ENCODE data around the gene ARHGAP15.

The ARHGAP15 gene

DNA sequence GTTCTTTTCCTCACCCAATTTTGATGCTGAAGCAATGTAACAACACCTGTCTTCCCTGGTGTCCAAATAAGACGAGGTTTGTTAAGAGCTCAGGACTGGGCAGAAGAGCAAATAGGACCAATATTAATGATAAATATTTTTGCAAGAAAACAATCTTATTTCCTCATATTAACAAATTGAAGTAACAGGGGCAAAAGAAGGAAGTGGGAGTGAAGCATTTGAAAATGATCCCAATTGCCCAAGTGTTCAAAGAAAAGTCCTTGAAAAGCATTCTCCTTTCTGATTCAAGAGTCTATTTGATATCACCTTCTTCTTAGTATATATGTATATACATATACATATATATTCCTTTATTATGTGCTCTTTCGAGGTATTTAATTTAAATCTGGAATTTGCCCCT, 418.8 kb downstream of the ARHGAP15 start:
- DNase-seq = no peak

DNA sequence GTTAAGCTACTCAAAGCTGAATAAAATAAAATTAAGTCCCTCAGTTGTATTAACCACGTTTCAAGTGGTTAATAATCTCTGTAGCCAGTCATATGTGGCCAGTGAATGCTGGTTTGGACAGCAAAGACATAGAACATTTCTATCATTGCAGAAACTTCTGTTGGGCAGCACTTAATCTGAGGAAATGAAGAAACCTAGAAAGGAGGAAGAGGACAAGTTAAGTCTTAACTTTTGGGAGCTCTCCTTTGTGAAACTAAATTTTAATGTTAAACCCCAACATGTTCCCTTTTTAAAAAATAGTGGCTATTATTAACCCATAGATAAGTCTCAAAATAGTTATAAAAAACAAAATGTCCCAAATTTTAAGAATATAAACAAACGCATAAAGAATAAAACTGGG, 421.3 kb downstream of the ARHGAP15 start:
- DNase-seq = no peak

DNA sequence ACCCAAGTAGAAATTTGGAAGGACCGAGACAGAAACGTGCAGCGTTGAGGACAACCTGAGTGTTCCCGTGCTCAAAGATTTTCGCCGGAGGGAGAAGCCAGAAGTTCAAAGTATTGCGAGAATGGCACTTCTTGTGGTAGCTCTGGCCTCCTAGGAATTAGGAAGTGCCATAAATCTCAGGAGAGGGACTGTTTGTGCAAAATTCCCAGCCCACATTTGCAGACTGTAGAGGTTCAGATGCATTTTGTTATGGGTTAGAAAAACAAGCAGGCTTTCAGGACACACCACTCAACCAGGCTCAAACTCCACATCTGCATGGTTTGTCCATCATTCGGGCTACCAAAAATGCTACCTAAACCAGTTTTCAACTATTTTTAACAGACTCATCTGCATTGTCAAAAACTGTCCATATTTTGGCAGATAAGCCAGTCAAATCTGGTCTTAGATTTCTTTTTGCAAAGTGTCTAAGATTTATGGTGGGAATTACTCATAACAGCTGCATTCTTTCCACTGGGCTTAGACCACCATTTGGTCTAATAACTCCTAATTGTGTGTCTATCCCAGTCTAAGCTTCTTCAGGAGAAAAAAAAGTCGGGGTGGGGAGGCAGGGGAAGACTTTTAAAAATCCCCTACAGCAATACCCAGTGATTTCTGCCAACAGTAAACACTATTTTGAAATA, 422.9 kb downstream of the ARHGAP15 start:
- DNase-seq = no peak

DNA sequence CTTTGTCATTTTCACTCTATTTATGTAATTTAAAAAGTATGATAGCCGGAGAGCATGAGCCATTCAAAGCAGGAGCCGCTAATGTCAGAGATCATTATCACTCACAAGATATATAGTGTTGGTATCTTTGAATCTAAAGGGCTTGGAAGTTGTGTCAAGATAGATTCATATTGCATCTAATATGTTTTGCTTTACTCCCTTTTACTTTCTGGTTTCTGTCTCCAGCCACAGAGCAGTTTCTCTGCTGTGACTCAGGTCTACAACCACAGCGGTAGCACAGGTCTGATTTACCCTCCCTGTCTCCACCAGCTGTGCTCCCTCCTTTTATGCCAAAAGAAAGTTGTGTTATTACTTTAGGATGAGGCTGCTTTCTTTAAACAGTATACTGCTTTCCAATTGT, 424.0 kb downstream of the ARHGAP15 start:
- DNase-seq = no peak

DNA sequence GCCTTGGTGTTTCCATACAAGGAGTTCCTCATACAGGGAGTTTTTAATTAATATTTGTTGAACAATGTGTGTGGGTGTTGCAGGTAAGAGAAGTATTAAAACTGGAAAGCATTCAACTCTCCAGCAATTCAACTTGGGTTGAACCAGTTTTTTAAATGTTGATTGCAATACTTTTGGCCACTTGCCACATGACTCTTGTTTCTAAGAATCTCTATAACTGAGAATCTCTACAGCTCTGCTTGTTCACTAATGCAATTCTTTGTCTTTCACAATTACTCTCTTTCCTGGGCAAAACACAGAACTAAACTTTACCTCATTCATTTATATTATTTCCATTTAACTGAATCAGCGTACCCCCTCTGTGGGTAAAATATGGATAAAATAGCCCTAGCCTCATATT, 429.4 kb downstream of the ARHGAP15 start:
- no peak for DNase-seq

DNA sequence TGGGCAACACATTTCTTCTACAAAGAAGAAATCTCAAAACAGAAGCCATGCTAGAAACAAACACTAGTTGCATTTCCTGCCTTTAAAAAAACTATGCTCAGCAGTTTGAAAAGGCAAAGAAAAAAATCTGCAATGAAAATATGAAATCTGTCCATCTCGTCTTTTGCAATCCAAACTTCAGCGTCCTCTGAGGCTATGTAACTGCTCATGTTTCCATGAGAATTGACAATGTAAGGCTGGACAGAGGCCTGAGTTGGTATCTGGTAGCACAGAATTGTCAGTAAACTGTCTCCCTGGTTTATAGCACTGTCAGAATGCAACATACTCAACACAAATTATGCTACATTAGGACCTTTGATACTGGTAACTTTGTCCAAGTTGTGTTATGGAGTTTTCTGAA, 429.9 kb downstream of the ARHGAP15 start:
- DNase-seq = no peak

DNA sequence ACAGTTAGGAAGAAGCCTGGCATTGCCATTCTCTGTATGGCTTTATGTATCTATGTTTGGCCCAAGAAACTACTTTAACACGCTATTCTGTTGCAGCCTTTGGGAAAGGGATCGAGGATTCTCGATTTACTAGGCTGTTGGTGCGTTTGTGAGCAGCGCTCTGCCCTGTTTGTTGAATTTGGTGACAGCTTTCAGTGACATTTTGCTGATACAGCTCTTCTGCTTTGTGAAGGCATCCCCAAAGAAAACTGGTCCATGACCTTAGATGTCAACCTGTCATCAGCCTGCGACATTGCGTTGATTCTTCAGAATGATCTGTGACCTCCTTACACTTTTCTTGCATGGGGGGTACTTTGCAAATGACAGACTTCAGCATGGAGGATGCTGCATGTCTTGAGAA, 431.5 kb downstream of the ARHGAP15 start:
- DNase-seq = no peak

DNA sequence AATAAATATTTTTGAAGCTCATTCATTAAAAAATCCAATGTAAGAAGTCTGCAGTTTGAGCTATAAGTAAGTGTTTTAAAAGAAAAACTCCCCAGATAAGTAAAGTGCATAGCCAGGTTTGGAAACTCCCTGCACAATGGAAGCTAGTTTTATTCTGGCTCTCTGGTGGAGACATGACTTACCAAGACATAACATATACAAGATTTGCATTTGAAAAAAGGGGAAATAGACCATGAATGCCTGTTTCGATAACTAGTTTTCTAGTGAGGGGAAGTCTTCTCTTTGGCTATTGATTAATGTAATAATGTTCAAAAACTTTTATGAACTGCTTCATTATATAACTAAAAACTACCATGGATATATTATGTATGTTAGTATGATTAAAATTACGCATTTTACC, 435.2 kb downstream of the ARHGAP15 start:
- no peak for DNase-seq

DNA sequence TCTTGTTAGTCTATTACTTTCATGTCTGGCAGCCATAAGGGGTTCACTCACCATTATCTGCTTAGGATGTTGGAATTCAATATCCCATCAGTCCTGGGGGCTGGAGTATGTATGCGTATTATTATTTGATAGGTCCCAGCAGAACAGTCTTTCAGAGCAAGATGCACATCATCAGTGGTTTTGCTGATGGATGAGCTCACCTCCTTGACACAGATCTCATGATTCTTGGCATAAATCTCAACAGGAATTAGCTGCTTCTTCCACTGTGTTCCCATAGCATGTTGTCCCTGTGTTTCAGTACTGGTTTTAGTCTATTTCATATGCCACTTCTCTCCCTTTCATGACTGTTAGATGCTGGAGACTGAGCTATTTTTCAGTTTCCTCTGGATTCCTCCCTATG, 442.5 kb downstream of the ARHGAP15 start:
- no peak for DNase-seq

DNA sequence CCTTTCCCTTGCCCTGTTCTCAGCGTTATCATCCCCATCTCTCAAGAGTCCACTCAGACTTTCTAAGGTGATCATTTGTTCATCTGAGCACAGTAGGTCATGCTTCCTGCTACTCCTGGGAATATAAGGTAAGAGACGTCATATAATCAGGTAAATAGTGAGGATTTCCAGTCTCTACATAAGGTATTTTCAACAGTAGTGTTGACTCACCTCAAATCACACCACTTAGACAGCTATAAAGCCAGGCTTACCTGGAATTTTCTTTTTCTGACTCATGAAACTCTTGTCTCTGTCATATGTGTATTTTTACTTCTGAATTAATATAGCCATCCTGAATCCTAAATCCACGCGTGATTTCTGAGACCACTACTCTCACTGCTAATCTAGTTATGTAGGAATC, 443.2 kb downstream of the ARHGAP15 start:
- DNase-seq = no peak

DNA sequence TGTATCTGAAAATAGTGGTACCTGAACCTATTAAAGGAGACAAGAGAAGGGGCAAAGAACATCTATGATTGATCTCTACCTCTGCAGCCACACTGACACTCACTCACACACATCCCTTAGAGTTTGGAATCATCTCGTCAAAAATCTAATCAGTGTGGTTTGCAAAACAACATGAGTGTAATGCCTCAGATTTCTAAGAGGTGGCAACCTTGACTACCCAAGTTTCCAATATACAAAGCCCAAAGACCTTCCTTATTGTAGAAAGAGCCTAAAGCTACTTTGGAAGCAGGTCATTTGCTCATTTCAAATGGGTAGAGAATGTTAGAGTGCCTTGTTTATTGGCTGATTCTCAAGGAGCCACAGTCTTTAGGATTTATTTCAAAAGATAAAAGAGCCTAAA, 444.9 kb downstream of the ARHGAP15 start:
- no peak for DNase-seq

DNA sequence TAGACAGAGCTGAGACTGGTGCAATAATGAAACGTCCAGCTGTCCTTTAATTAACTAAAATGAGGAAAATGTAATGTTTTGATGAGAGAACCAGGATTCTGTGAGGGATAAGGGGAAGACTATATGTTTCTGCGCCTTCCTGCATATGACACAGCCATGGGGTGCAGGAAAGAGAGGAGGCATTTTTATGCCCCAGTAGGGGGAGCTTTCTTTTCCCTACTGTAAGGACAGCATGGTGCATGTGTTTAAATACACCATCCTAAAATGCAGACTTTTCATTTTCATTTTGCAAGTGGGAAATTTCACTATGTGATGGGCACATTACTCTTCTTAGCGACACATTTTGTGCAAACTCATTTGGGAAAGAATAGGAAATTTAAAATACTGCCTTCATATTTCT, 446.1 kb downstream of the ARHGAP15 start:
- no peak for DNase-seq

DNA sequence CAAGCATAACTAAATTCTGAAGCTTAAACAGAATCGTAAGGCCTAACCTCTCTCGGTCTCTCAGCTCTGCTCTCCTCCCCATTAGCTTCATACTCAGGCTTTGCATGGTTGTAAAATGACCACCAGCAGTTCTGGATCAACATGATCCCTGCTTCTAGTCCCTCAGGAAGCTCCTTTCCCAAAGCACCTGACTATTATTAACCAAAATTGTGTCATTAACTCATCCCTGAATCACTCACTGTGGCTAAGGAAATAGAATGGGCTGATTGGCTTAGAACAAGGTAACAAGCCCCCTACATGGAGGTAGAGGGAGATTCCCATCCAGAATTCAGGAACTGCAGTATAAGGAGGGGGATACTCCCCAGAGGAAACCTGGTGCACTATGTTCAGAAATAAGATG, 448.3 kb downstream of the ARHGAP15 start:
- DNase-seq = no peak

DNA sequence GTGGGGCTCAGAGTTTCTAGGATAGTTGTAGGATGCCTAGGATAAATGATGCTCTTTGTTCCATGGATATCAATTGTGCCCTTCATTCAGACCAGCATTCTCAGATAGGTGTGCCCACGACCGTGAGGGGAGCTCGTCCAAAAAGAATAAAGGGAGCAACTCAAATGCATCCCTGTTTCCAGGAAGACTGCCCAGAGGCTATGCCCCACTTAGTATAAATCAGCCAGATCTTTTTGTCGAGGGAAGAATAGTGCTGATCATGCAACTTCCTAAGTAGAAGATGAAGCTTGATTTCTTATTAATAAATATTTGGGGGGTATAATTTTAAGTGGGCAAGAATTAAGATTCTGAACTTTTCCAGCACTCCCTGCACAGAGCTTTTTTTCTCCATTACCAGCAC, 450.2 kb downstream of the ARHGAP15 start:
- DNase-seq = no peak

DNA sequence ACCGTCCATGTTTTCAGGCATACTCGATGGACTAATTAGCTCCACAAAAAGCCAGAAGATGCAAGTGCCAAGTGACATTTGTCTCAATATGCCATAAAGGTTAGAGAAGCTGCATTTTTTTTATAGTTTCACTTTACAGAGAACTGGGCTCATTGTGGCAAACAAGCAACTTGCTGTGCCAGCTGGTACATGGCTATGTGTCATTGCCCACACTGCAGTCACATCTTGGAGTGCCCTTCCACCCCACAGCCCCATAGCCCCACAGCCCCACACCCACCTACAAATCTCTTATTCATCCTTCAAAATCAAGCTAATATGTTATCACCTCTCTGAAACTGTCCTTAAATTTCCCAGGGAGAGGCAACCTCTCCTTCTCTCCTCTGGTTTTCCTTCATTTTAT, 451.9 kb downstream of the ARHGAP15 start:
- DNase-seq = no peak

DNA sequence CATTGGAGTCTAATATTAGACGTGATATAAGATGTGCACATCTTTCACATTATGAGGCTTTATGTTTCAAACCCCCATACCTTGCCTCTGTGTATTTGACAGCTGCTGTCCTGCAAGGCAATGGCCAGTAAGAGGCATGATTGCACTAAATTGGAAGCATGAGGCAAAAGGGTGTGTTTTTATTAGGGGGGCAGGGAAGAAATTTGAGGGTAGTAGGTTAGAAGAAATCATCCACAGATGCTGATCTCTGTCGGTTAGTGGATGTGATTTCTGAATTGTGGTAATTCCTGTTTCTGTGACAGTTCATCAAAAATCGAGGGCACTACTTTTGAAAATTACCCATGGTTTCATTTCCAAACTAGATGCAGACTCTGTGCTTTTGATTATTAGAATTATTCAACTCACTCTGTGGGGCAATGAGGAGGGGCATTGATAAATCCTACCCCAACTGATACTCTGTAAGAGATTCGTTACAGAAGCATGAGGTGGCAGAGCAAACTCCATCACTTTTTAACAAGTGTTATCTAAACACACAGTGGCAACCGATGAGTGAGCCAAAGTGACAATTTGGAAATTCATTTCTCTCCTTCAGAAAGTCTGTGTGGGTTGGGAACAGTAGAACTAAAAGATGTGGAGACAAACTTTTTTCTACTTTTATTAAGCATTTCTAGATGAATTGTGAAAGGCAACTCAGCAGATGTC, 453.0 kb downstream of the ARHGAP15 start:
- DNase-seq = no peak

DNA sequence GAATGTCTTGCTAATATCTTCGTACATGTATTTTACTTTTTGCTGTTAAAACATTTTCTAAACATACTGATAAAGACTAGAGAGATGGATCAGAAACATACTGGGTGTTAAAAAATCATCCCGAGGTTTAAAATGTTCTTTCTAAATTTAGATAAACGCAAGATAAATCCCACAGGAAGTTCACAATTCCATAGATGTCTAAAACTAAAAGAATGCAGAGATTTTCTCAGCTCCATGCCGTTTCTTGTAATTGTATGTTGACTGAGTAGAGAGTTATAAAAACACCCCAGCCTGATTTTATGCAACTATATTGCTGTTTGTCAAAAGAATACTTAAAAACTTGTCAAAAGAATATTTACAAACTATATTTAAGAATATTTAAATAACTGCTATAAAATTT, 455.7 kb downstream of the ARHGAP15 start:
- no peak for DNase-seq

DNA sequence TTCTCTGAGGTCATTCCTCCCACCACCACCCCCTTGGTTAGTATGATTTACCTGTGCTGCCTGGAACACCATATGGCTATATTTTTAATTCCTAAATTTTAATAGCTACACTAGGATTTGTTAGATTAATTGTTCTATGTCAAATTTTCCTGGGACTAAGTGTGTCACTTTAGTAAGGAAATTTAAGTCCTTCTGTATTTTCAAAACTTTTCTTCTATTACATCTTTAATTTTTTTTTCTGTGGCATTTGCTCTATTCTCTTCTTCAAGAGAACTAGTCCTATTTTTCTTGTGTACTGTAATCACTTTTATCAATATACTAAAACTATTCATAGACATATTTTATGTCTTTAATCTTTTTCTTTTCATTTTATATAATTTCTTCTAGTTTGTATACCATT, 456.9 kb downstream of the ARHGAP15 start:
- DNase-seq = no peak

DNA sequence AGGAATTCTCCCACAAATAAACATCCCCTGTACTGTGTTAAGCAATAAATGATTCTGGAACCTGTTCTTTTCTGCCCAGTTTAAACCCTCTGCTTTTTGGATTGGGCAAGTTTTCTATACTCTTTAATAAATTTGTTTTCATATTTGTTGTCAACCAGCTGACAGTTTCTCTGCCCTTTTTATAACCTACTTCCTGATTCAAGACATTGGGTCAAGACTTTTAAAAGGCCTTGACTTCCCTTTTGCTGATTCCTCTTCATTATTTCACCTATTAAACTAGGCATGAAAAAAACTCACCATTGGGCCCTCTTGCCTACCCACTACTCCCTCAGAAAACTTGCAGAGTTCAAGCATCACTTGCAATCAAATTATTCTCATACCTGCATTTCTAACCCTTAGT, 459.5 kb downstream of the ARHGAP15 start:
- no peak for DNase-seq

DNA sequence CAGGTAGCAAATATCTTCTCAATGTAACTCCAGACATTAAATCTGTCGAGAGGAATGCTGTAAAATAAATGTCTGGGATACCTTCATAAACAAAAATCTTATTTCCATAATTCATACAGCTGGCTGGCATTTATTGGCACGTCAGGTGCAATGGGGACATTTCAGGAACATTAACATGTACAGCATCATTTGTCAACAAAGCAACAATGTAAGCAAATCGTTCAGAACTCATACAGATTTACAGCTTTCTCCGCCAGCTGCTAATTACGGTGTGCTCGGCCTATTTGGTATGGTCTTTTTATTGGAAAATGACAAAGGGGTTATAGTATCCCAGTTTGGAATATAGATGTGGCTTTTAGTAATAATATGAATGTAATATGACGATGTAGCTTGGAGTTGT, 464.9 kb downstream of the ARHGAP15 start:
- no peak for DNase-seq

DNA sequence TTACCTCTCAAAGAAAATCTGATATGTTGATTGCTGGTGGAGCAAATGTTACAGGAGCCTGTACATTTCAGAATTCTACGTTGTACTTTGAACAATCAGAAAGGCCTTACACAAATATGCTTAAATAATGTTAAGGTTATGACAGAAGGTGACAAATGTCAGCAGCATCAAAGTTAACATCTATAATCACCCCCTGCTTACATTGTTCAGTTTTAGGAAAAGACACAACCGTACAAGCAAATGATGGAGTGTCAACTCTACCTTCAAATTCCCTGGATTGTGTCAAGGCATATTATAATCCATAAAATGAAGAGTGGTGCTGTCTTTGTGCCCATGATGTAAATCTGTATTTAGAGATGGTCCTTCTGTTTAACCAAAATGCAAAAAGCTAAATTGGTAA, 465.5 kb downstream of the ARHGAP15 start:
- DNase-seq = no peak

DNA sequence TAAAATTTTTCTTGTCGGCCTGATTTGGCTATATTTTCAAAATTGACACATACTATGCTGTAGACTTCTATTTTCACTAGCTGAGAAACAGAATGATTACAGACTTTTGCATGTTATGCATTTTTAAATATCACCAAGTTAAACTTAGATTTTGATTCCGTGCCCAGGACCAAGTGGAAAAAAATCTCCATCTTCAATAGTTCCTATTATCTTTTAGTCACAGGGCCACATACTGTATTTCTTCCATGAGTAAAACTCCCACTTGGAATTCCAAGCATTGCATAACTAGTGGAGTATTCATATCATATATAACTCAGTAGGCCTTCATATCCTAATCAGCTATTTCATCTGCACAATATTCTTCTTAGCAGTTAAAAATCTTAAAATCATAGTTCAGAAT, 470.9 kb downstream of the ARHGAP15 start:
- no peak for DNase-seq

DNA sequence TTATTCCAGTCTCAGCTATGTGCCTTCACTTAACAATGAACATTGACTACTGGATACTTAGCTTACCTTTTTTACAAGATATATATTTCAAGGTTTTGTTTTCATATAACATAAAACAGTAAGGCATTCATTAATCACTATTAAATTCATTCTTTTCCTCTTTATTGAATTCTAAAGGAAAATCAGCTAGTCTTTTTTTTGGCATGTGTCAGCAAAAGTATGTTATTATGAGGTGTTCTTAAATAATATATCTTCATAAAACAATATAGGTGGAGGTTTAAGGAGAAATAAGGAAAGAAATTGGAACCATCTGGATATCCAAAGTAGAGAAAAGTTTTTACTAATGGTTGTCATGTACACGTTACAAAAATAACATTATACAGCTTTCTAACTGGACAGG, 472.6 kb downstream of the ARHGAP15 start:
- no peak for DNase-seq

DNA sequence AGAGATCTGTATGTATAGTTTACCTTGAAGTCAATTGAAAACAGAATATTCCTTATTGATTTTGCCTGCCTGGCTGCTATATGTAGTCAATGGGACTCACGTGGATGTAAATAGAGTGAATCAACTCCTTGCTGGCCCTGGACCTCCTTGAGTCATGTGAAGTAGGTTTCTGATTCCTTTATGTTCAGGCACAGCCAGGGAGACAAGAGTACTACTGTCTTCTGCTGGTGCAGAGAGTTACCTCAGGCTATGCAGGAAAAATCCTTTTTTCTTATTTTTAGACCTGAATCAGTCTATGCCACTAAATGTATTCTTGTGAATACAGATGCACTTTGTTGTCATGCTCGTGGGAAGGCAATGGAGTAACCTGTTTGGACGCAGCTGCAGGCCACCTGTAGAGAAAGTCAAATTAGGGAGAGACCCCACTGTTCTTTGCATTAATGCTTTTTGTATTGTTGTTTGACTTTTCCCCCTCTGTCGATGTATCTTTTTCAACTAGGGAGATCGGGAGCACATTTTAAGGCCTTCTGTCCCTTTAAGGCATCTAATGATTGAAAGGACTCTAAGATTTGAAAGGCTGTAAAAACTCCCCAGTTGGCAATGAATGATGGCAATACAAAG, 473.9 kb downstream of the ARHGAP15 start:
- no peak for DNase-seq

Data from NCI-H510A treated with DMSO at 0.1 percent for 48 hours (cell line).